ENCODE measurements around the gene RNF20.

The RNF20 gene

GRCh38 chr9:101486693-101487442, 46.8 kb upstream of the RNF20 start (continued):
- TF ChIP-seq SP3 (tag by site-specific recombination; IDR thresholded peaks at IDR 0.05): no peak
- TF ChIP-seq ZNF175 (tag by site-specific recombination; IDR thresholded peaks at IDR 0.05): no peak
- peak; percentile 32; the same call in 1 of the 2 replicates for TF ChIP-seq ZNF366 (tag by site-specific recombination; conservative IDR thresholded peaks at IDR 0.05)
- TF ChIP-seq ZNF654 (tag by site-specific recombination; IDR thresholded peaks at IDR 0.05; ENCODE audit: low read depth): 0 out of 2 replicates have a peak, but pooled peaks have one; percentile 9
- TF ChIP-seq KLF8 (tag by site-specific recombination; IDR thresholded peaks at IDR 0.05): 0 out of 2 replicates have a peak, but pooled peaks have one; percentile 15
- peak; percentile 39; the same call in 1 of the 2 replicates for TF ChIP-seq ZNF501 (tag by site-specific recombination; IDR thresholded peaks at IDR 0.05)
- no peak for TF ChIP-seq GLI4 (tag by site-specific recombination; IDR thresholded peaks at IDR 0.05)
- TF ChIP-seq ZNF138 (tag by site-specific recombination; IDR thresholded peaks at IDR 0.05; ENCODE audit: borderline replicate concordance): no peak
- peak; percentile 100 for TF ChIP-seq ZNF335 (tag by site-specific recombination; conservative IDR thresholded peaks at IDR 0.05)
- TF ChIP-seq REST (tag by site-specific recombination; IDR thresholded peaks at IDR 0.05): no peak
- peak; percentile 34; the same call in 1 of the 2 replicates for TF ChIP-seq ZEB2 (tag by site-specific recombination; IDR thresholded peaks at IDR 0.05)
- TF ChIP-seq KLF10 (tag by site-specific recombination; IDR thresholded peaks at IDR 0.05): 0 out of 2 replicates have a peak, but pooled peaks have one; percentile 27
- TF ChIP-seq ZNF24 (tag by site-specific recombination; IDR thresholded peaks at IDR 0.05): 0 out of 2 replicates have a peak, but pooled peaks have one; percentile 46
- TF ChIP-seq ZBTB11 (tag by site-specific recombination; conservative IDR thresholded peaks at IDR 0.05; ENCODE audit: low read depth): peak; percentile 58; the same call in 1 of the 2 replicates
- TF ChIP-seq ZBTB17 (tag by site-specific recombination; IDR thresholded peaks at IDR 0.05): peak; percentile 75
- 0 out of 2 replicates have a peak, but pooled peaks have one; percentile 17 for TF ChIP-seq ZNF837 (tag by site-specific recombination; IDR thresholded peaks at IDR 0.05)
- TF ChIP-seq HIC1 (tag by site-specific recombination; IDR thresholded peaks at IDR 0.05): peak; percentile 82
- peak; percentile 79 for TF ChIP-seq IKZF3 (tag by site-specific recombination; IDR thresholded peaks at IDR 0.05)
- no peak for TF ChIP-seq ZNF37A (tag by site-specific recombination; IDR thresholded peaks at IDR 0.05)
- peak; percentile 46 for TF ChIP-seq ZNF600 (tag by site-specific recombination; IDR thresholded peaks at IDR 0.05)
- 0 out of 2 replicates have a peak, but pooled peaks have one; percentile 18 for TF ChIP-seq YY1 (tag by site-specific recombination; IDR thresholded peaks at IDR 0.05)
- no peak for TF ChIP-seq ZNF791 (tag by site-specific recombination; IDR thresholded peaks at IDR 0.05)
- TF ChIP-seq ZNF394 (tag by site-specific recombination; IDR thresholded peaks at IDR 0.05; ENCODE audit: borderline replicate concordance): 0 out of 2 replicates have a peak, but pooled peaks have one; percentile 18
- TF ChIP-seq ZSCAN30 (tag by site-specific recombination; IDR thresholded peaks at IDR 0.05): peak; percentile 48; the same call in 1 of the 2 replicates
- no peak for TF ChIP-seq HOXA7 (CRISPR knock-in tag; IDR thresholded peaks at IDR 0.05; ENCODE audit: borderline replicate concordance)
- TF ChIP-seq ZNF629 (tag by site-specific recombination; IDR thresholded peaks at IDR 0.05): peak; percentile 28; the same call in 1 of the 2 replicates
- no peak for TF ChIP-seq ZFP41 (tag by site-specific recombination; IDR thresholded peaks at IDR 0.05; ENCODE audit: borderline replicate concordance)
- no peak for TF ChIP-seq ZNF114 (tag by site-specific recombination; IDR thresholded peaks at IDR 0.05)
- no peak for TF ChIP-seq ZSCAN5A (tag by site-specific recombination; IDR thresholded peaks at IDR 0.05)
- peak; percentile 75 for TF ChIP-seq ZXDB (tag by site-specific recombination; IDR thresholded peaks at IDR 0.05)

Data from HEK293 (cell line).